K562 (cell line): ENCODE results near the gene CUL9. TPM values are rescaled to one million over a fixed set of nuclear protein-coding genes. Genes with fewer than 3 reads are reported as not detected.

Experiments used
- ATAC-seq: fragments of 200-7000 bp; cut with Tn5 transposase; 3 replicates; pipeline ENCODE4 v1.9.1; 2020; ENCODE audit warnings: moderate library complexity
- BruUV-seq: library from RNA; stranded (reverse); fragments of 400-500 nt; replicated peaks from 2 replicates; lab custom pipeline; 2021; lab: Mats Ljungman, UMichigan
- CTCF ChIA-PET: fragments of 300-600 bp; formaldehyde crosslinking; extraction: SDS; loops from one replicate; lab custom pipeline; 2021; ENCODE audit warnings: low intra/inter-chr PET ratio; lab: Yijun Ruan, JAX
- POLR2A ChIA-PET: fragments of 300-600, 350-650 bp; sonication (Branson Sonifier 250); formaldehyde crosslinking; extraction: SDS; loops from one replicate; lab custom pipeline; 2021; ENCODE audit warnings: antibody characterized with exemption, inconsistent platforms; lab: Yijun Ruan, JAX
- DNase-seq, 4 experiments: peaks; one replicate each; pipeline versions ENCODE4 v3.0.0 to v3.0.0-alpha.2; 2011 to 2018; ENCODE audit warnings: low spot score in 3 of 4, mixed read lengths in 3 of 4; ENCODE audit errors: extremely low read depth in 1 of 4
- FAIRE-seq: peaks from 2 replicates; lab custom pipeline; 2011; peaks lifted over from hg19 to GRCh38; lab: Jason Lieb, UNC
- H2AFZ ChIP-seq: 2 replicates; pipeline ENCODE4 v1.6.0; 2011; ENCODE audit warnings: low read depth, low read length, control low read depth, inconsistent platforms
- H3K27ac ChIP-seq: fragments of 200-600 bp; 3 replicates; pipeline ENCODE4 v1.8.0; 2011; ENCODE audit warnings: low read depth, mild to moderate bottlenecking, control low read depth, inconsistent platforms, low read length, moderate library complexity, mixed read lengths; ENCODE audit errors: extremely low read depth
- H3K27me3 ChIP-seq, 2 experiments: fragments of 300-600 bp in 1 of 2; 2 replicates in 1 of 2; 3 replicates in 1 of 2; pipeline versions ENCODE4 v1.6.0 to v1.8.0; 2011; ENCODE audit warnings: inconsistent platforms in 2 of 2, low read length in 2 of 2, mild to moderate bottlenecking in 1 of 2, mixed read lengths in 1 of 2, moderate library complexity in 1 of 2; ENCODE audit not compliant: control insufficient read depth in 2 of 2, insufficient read depth in 2 of 2
- H3K36me3 ChIP-seq: fragments of 300-600 bp; 3 replicates; pipeline ENCODE4 v1.8.0; 2011; ENCODE audit warnings: mild to moderate bottlenecking, low read length, inconsistent platforms; ENCODE audit not compliant: control insufficient read depth, insufficient read depth
- H3K4me1 ChIP-seq, 2 experiments: fragments of 200-600 bp in 1 of 2; replicated peaks in 1 of 2; 2 replicates in 1 of 2; 3 replicates in 1 of 2; pipeline versions ENCODE4 v1.5.1 to v1.8.0; 2011; ENCODE audit warnings: inconsistent platforms in 2 of 2, low read length in 2 of 2, mild to moderate bottlenecking in 1 of 2, mixed read lengths in 1 of 2, moderate library complexity in 1 of 2; ENCODE audit not compliant: control insufficient read depth in 2 of 2, insufficient read depth in 2 of 2
- H3K4me2 ChIP-seq: 2 replicates; pipeline ENCODE4 v1.6.1; 2011; ENCODE audit warnings: low read length, control low read depth, inconsistent platforms, mixed read lengths; ENCODE audit not compliant: insufficient read depth
- H3K4me3 ChIP-seq: fragments of 200-600 bp; sonication (generic), shearing (Covaris generic); 2 replicates; pipeline ENCODE4 v1.5.1; 2016; ENCODE audit warnings: control low read depth, inconsistent platforms
- H3K79me2 ChIP-seq: fragments of 200-600 bp; 3 replicates; pipeline ENCODE4 v1.8.0; 2011; ENCODE audit warnings: low read length, inconsistent platforms; ENCODE audit not compliant: control insufficient read depth, insufficient read depth
- H3K9ac ChIP-seq, 2 experiments: 2 replicates each; pipeline versions ENCODE4 v1.6.0 to v1.6.1; 2011; ENCODE audit warnings: low read depth in 2 of 2, low read length in 2 of 2, control low read depth in 1 of 2, inconsistent platforms in 1 of 2, mild to moderate bottlenecking in 1 of 2, mixed read lengths in 1 of 2; ENCODE audit not compliant: insufficient read depth in 1 of 2
- H3K9me1 ChIP-seq: one replicate; pipeline ENCODE4 v1.6.0; 2011; ENCODE audit warnings: inconsistent platforms, mild to moderate bottlenecking, low read length, moderate library complexity; ENCODE audit not compliant: control insufficient read depth, insufficient read depth
- H3K9me3 ChIP-seq: replicated peaks from 2 replicates; pipeline ENCODE4 v1.5.1; 2011; ENCODE audit warnings: low read depth, low read length, inconsistent platforms; ENCODE audit not compliant: control insufficient read depth, insufficient read depth
- H4K20me1 ChIP-seq: replicated peaks from 2 replicates; pipeline ENCODE4 v1.6.1; 2011; ENCODE audit warnings: low read length, inconsistent platforms, mixed read lengths; ENCODE audit not compliant: control insufficient read depth, insufficient read depth
- COPS2 ChIP-seq: fragments of 450-650 bp; conservative IDR thresholded peaks from 2 replicates; pipeline ENCODE4 v1.6.1; 2016; ENCODE audit warnings: mild to moderate bottlenecking, moderate library complexity
- E2F6 ChIP-seq, 2 experiments: IDR thresholded peaks; 2 replicates each; pipeline ENCODE4 v1.6.1; 2011; ENCODE audit warnings: borderline replicate concordance in 1 of 2, control low read depth in 1 of 2, low read depth in 1 of 2, low read length in 1 of 2, mild to moderate bottlenecking in 1 of 2, mixed read lengths in 1 of 2, moderate library complexity in 1 of 2; ENCODE audit not compliant: insufficient read depth in 1 of 2, insufficient read length in 1 of 2, poor library complexity in 1 of 2, severe bottlenecking in 1 of 2; ENCODE audit errors: extremely low read depth in 1 of 2
- HDGF ChIP-seq: fragments of 450-650 bp; IDR thresholded peaks from 2 replicates; pipeline ENCODE4 v1.6.1; 2016
- MEF2D ChIP-seq: conservative IDR thresholded peaks from 2 replicates; pipeline ENCODE4 v1.6.1; 2016; ENCODE audit warnings: low read depth, missing genetic modification characterization, missing compliant biosample characterization
- MTF1 ChIP-seq: fragments of 250-450 bp; sonication (Bioruptor Pico); IDR thresholded peaks from 2 replicates; pipeline ENCODE4 v1.9.0; 2021; ENCODE audit warnings: moderate library complexity, mild to moderate bottlenecking, inconsistent platforms, borderline replicate concordance
- RBM25 ChIP-seq: fragments of 200-400 bp; formaldehyde crosslinking; IDR thresholded peaks from 2 replicates; pipeline ENCODE4 v1.6.1; 2018; ENCODE audit warnings: low read length, low read depth, moderate library complexity; ENCODE audit not compliant: severe bottlenecking
- RUNX1 ChIP-seq: sonication (generic); IDR thresholded peaks from 2 replicates; pipeline ENCODE4 v1.6.1; 2016; ENCODE audit warnings: antibody characterized with exemption, low read depth
- SAFB2 ChIP-seq: fragments of 200-400 bp; formaldehyde crosslinking; IDR thresholded peaks from 2 replicates; pipeline ENCODE4 v1.6.1; 2018; ENCODE audit warnings: borderline replicate concordance, low read length, low read depth, moderate library complexity; ENCODE audit not compliant: severe bottlenecking
- SOX6 ChIP-seq: fragments of 450-650 bp; IDR thresholded peaks from 2 replicates; pipeline ENCODE4 v1.6.1; 2014; ENCODE audit warnings: mild to moderate bottlenecking
- ZNF121 ChIP-seq: sonication (generic); formaldehyde crosslinking; conservative IDR thresholded peaks from 2 replicates; pipeline ENCODE4 v1.8.0; 2022; ENCODE audit warnings: missing genetic modification reagents
- ZNF79 ChIP-seq: fragments of 250-450 bp; sonication (Bioruptor Pico); IDR thresholded peaks from 2 replicates; pipeline ENCODE4 v1.4.0; 2020; ENCODE audit warnings: low read depth, mild to moderate bottlenecking, moderate library complexity
- WGBS: fragments of 100-300 bp; shearing (Covaris generic); methylation state at CpG from one replicate; pipeline ENCODE4 v1.1.6; 2016; ENCODE audit warnings: low coverage, mixed read lengths; ENCODE audit not compliant: insufficient coverage; ENCODE audit errors: missing lambda C conversion rate; 5-methylcytosine and 5-hydroxymethylcytosine counted together
- in situ Hi-C: fragments of 300-500 bp; cut with MboI; formaldehyde crosslinking; loops from 4 replicates; pipeline ENCODE4 v1.15.0; 2018; ENCODE audit warnings: inconsistent platforms, mixed read lengths
- intact Hi-C: fragments of 100-400 bp; cut with micrococcal nuclease; formaldehyde crosslinking; loops from 2 replicates; pipeline ENCODE4 v1.14.2; 2022
- polyA plus RNA-seq, 8 experiments: library from polyadenylated mRNA; depleted of rRNA in 4 of 8; stranded (reverse) in 5 of 8; unstranded in 3 of 8; fragments of >200 nt; fragmentation: Nextera tagmentation in 2 of 8; fragmentation: Illumina TruSeq in 1 of 8; extraction: Ambion mirVana in 2 of 8; extraction: Trizol in 1 of 8; gene quantifications; 2 replicates each; pipeline versions ENCODE4 v1.2.1 to v1.2.3, GENCODE V29; 2011 to 2014; ENCODE audit warnings: inconsistent platforms in 1 of 8, missing spikeins in 1 of 8
- total RNA-seq, 7 experiments: library from RNA; depleted of rRNA in 6 of 7; stranded (reverse); fragments of >200 nt in 6 of 7; fragmentation: Illumina TruSeq in 2 of 7; extraction: Trizol in 2 of 7; gene quantifications; 2 replicates each; pipeline versions ENCODE4 v1.2.1 to v1.2.3, GENCODE V29; 2011 to 2021; ENCODE audit warnings: low replicate concordance in 1 of 7

The CUL9 gene
- total and polyA plus RNA-seq, 9 of the 15 experiments (the other 6 are each of a cell fraction or from before 2014, with no cell fraction given): 0.50 to 20.7 (median 6.6) TPM

- no peaks in the 10 kb centered on the region for H3K79me2 ChIP-seq
- peaks cover 10 to 16% of the 10 kb centered on the region in 2 experiments; a peak in 4 of 5 replicates for H3K27me3 ChIP-seq
- ChIA-PET POLR2A (interaction anchor here (0.6 to 1.2 kb wide), 2 partner anchors 11 to 15 kb away, joined by 3 read pairs; no protein-coding TSS in a partner anchor), CTCF (no interaction called here)
- peaks cover 3% of the 10 kb centered on the region; the same call in 1 of the 2 replicates for H3K9me3 ChIP-seq
- TF ChIP-seq HDGF: no peak
- TF ChIP-seq RUNX1: no peak
- no peak for TF ChIP-seq SOX6
- no peak for TF ChIP-seq ZNF79 (CRISPR knock-in tag)
- TF ChIP-seq RBM25: peak; percentile 56
- no peak for TF ChIP-seq E2F6 (IDR thresholded peaks at IDR 0.05; ENCODE audit: borderline replicate concordance in 1 of 2, extremely low read depth in 1 of 2, insufficient read depth in 1 of 2, insufficient read length in 1 of 2, low read depth in 1 of 2, low read length in 1 of 2, poor library complexity in 1 of 2, severe bottlenecking in 1 of 2)
- no peak for TF ChIP-seq MTF1 (CRISPR knock-in tag)
- no peak for TF ChIP-seq SAFB2
- TF ChIP-seq COPS2: no peak
- TF ChIP-seq MEF2D (tag): no peak
- TF ChIP-seq ZNF121 (CRISPR knock-in tag): peak; percentile 72; the same call in 1 of the 2 replicates
- H3K9me1 ChIP-seq: no peaks in the 10 kb centered on the region
- H3K4me1 ChIP-seq: no peaks in the 10 kb centered on the region
- no peaks in the 10 kb centered on the region for H3K36me3 ChIP-seq
- ATAC-seq: no peak
- no peak overlapping the region for H3K4me3 ChIP-seq
- H4K20me1 ChIP-seq: no peaks in the 10 kb centered on the region
- no peak overlapping the region for H2AFZ ChIP-seq
- H3K27ac ChIP-seq: no peak overlapping the region
- BruUV-seq: no TSS peak
- H3K4me2 ChIP-seq: no peak overlapping the region
- FAIRE-seq: no peak
- no peak overlapping the region for H3K9ac ChIP-seq
- intact Hi-C loops: no loop called here
- DNase-seq: no peak
- 17% methylated on average over 2 of the region's 2 CpGs for WGBS
- in situ Hi-C loops: no loop called here
These were observed 53.8 kb downstream of the CUL9 start for GRCh38 chr6:43235841-43236240.
